Stimulated activated CD8-positive, alpha-beta memory T cell treated with anti-CD3 and anti-CD28 coated beads, Interleukin-4, amount 100 ng/mL, for 1 hour (primary cell): ENCODE data around the gene RETN.

Experiments
- DNase-seq, 2 donors: peaks; one replicate each; pipeline ENCODE4 v3.0.0-alpha.2; 2020; ENCODE audit warnings: low read depth in 2 of 2, low spot score in 1 of 2

The RETN gene

GRCh38 chr19:7668842-7669241 is at the start of gene RETN:
Gene RETN (plus strand): TSS chr19:7669049. CDS start chr19:7669327, 278 bp downstream.
- no peak for DNase-seq

- no peak for DNase-seq
These were observed 49.0 kb upstream of the RETN start for GRCh38 chr19:7619671-7620441.

- DNase-seq = no peak
These were observed 48.1 kb upstream of the RETN start for GRCh38 chr19:7620442-7621412.

- DNase-seq = no peak
These were observed 45.7 kb upstream of the RETN start for GRCh38 chr19:7622933-7623685.

- DNase-seq = no peak
These were observed 44.9 kb upstream of the RETN start for GRCh38 chr19:7623725-7624603.

GRCh38 chr19:7624810-7625209 is 44.0 kb upstream of the RETN start:
- no peak for DNase-seq

GRCh38 chr19:7625763-7626372 is 43.0 kb upstream of the RETN start:
- no peak for DNase-seq

- no peak for DNase-seq
These were observed 41.7 kb upstream of the RETN start for GRCh38 chr19:7627166-7627565.

- DNase-seq = no peak
These were observed 40.1 kb upstream of the RETN start for GRCh38 chr19:7628589-7629311.

- peak; percentile 88 to 93 for DNase-seq
These were observed 39.3 kb upstream of the RETN start, which contains the start of the genes PET100 and XAB2 for GRCh38 chr19:7629347-7630054. Gene PET100 (plus strand): TSS chr19:7629793. CDS start chr19:7629834, 41 bp downstream. Gene XAB2 (minus strand): TSS chr19:7629545. CDS start chr19:7629527, 18 bp downstream.

- DNase-seq = no peak
These were observed 37.3 kb upstream of the RETN start for GRCh38 chr19:7631577-7631976.

GRCh38 chr19:7632340-7633203 is 36.3 kb upstream of the RETN start:
- no peak for DNase-seq

GRCh38 chr19:7633698-7634097 is 35.2 kb upstream of the RETN start, which contains the start of gene PCP2:
Gene PCP2 (minus strand): TSS chr19:7633719. CDS start chr19:7633457, 262 bp downstream.
- no peak for DNase-seq

GRCh38 chr19:7635670-7636069 is 33.2 kb upstream of the RETN start:
- DNase-seq = no peak

- no peak for DNase-seq
These were observed 32.5 kb upstream of the RETN start for GRCh38 chr19:7636317-7636690.

- peak; percentile 81 to 87 for DNase-seq
These were observed 32.0 kb upstream of the RETN start, which contains the start of gene STXBP2 for GRCh38 chr19:7636691-7637373. Gene STXBP2 (plus strand): TSS chr19:7637110. CDS start chr19:7637150, 40 bp downstream.
